Effector memory CD4-positive, alpha-beta T cell (primary cell): Measurements from ENCODE around the gene CDC20B.

Experiments
- DNase-seq, 3 donors: peaks; one replicate each; pipeline ENCODE4 v3.0.0-alpha.2; 2020
- H3K27ac ChIP-seq: 2 replicates; pipeline ENCODE4 v1.7.0; 2013; ENCODE audit warnings: mild to moderate bottlenecking, low read length, moderate library complexity; ENCODE audit not compliant: insufficient read depth, poor library complexity, severe bottlenecking
- H3K27me3 ChIP-seq: replicated peaks from 2 replicates; pipeline ENCODE4 v1.7.0; 2013; ENCODE audit warnings: mild to moderate bottlenecking, low read length; ENCODE audit not compliant: insufficient read depth, control insufficient read depth, poor library complexity, severe bottlenecking
- H3K36me3 ChIP-seq: 2 replicates; pipeline ENCODE4 v1.7.0; 2013; ENCODE audit warnings: mild to moderate bottlenecking, low read length, moderate library complexity; ENCODE audit not compliant: control insufficient read depth, insufficient read depth
- H3K4me1 ChIP-seq: 2 replicates; pipeline ENCODE4 v1.7.0; 2013; ENCODE audit warnings: low read length, mild to moderate bottlenecking; ENCODE audit not compliant: control insufficient read depth, insufficient read depth, poor library complexity, severe bottlenecking
- H3K4me3 ChIP-seq: 2 replicates; pipeline ENCODE4 v1.7.0; 2013; ENCODE audit warnings: low read length, low read depth, mild to moderate bottlenecking; ENCODE audit not compliant: insufficient read depth, poor library complexity, severe bottlenecking
- H3K9me3 ChIP-seq: 2 replicates; pipeline ENCODE4 v1.7.0; 2013; ENCODE audit warnings: mild to moderate bottlenecking, low read length, moderate library complexity; ENCODE audit not compliant: control insufficient read depth

CDC20B gene

DNA sequence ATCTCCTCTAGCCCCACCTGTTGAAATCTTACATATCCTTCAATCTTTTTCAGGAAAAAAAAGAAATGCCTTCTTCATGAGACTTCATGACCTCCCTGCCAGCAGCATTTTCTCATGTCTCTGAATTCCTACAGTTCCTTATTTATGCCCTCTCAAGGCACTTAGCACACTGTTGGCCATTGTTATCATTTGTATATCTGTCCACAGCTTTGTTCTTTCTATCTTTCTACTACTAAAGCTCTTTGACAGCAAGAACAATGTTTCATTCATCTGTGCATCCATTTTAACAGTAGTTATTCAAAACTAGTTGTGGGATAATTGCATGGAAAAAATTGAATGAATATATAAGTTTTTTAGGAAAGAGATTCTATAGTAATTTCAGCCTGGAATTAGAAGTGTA, 91.4 kb downstream of the CDC20B start:
- H3K4me3 ChIP-seq = no peak overlapping the region
- no peak overlapping the region for H3K27ac ChIP-seq

DNA sequence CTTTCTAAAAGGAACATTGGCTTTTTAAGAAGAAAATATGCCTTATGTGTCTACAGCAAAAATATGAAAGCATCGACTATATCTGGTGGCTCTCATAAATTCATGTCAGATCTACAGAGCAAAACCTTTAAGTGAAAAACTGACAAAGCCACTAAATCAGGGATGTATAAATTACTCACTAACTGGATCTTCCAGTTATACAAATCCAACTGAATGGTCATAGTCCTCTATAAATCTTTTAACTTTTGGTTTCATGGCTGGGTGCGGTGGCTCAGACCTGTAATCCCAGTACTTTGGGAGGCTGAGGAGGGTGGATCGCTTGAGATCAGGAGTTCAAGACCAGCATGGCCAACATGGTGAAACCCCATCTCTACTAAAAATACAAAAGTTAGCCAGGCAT, 99.8 kb downstream of the CDC20B start:
- no peak overlapping the region for H3K27ac ChIP-seq
- H3K4me3 ChIP-seq = no peak overlapping the region

More for the DNA sequence above, 91.4 kb downstream of the CDC20B start:
- H3K4me1 ChIP-seq = no peaks in the 10 kb centered on the region
- no peaks in the 10 kb centered on the region for H3K9me3 ChIP-seq
- no peaks in the 10 kb centered on the region for H3K36me3 ChIP-seq
- no peak for DNase-seq
- H3K27me3 ChIP-seq = no peaks in the 10 kb centered on the region

DNA sequence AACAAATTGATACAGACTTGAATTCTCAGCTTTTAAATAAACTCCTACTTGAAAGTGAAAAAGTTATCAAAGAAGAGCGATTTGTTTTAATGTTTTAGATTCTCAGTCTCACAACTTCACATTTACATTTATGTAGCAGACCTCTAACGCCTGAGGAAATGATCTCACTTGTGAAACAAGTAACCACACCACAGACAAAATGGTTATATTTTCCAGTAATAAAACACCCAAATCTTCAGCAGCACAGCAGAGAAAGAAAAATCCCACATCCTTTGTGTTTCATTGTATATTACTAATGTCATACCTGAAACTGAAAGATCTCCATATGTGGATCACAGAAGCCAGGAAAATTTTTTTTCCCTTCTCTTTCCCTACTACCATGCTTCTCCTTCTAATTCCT, 100.3 kb downstream of the CDC20B start:
- DNase-seq = no peak
- peak overlapping the region; percentile 42 for H3K27ac ChIP-seq

More for the DNA sequence above, 99.8 kb downstream of the CDC20B start:
- H3K27me3 ChIP-seq = no peaks in the 10 kb centered on the region
- H3K9me3 ChIP-seq = no peaks in the 10 kb centered on the region
- H3K4me1 ChIP-seq = peaks cover 16% of the 10 kb centered on the region
- H3K36me3 ChIP-seq = no peaks in the 10 kb centered on the region
- no peak for DNase-seq

DNA sequence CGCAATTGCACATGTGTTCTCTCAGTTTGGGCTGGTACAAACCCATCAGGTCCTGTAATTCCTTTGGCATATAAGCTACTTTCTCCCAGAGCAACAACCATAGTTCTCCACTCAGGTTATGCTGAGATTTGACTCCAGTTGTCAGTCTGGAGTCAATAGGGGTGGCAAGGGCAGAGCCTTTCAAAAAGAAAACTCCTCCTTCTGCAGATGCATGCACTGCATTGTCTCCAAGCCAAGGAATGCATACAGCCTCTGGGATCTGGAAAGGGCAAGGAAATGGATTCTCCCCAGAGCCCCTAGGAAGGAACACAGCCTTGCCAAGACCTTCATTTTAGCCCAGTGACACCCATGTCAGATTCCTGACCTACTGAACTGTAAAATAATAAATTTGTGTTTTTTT, 101.6 kb downstream of the CDC20B start:
- no peak for DNase-seq
- peaks cover 16% of the 10 kb centered on the region for H3K4me1 ChIP-seq
- no peaks in the 10 kb centered on the region for H3K36me3 ChIP-seq
- no peaks in the 10 kb centered on the region for H3K9me3 ChIP-seq
- H3K27ac ChIP-seq = no peak overlapping the region
- no peak overlapping the region for H3K4me3 ChIP-seq
- no peaks in the 10 kb centered on the region for H3K27me3 ChIP-seq

More for the DNA sequence above, 100.3 kb downstream of the CDC20B start:
- no peak overlapping the region for H3K4me3 ChIP-seq
- H3K9me3 ChIP-seq = no peaks in the 10 kb centered on the region
- H3K27me3 ChIP-seq = no peaks in the 10 kb centered on the region
- no peaks in the 10 kb centered on the region for H3K36me3 ChIP-seq
- H3K4me1 ChIP-seq = peaks cover 16% of the 10 kb centered on the region

DNA sequence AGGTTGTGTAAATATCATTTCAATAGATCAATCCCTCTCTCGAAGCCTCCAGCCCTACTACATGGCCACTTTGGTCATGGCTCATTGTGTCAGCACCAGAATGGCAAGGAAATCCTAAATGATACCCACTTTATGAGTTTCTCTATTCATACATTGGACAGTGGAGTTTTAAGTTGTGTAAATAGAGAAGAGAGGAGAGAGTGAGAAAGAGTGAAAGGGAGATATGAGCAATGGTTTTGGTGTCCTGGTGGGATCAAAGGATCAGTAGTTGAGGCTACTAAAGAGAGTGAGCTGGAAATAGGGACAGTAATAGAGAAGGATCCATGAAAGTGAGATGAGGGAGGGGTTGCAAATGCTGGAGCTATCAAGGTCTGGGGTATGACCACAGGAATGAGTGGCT, 102.0 kb downstream of the CDC20B start:
- H3K4me3 ChIP-seq = no peak overlapping the region
- H3K27ac ChIP-seq = no peak overlapping the region
- peaks cover 16% of the 10 kb centered on the region for H3K4me1 ChIP-seq
- no peak for DNase-seq
- H3K9me3 ChIP-seq = no peaks in the 10 kb centered on the region
- H3K36me3 ChIP-seq = no peaks in the 10 kb centered on the region
- H3K27me3 ChIP-seq = no peaks in the 10 kb centered on the region

DNA sequence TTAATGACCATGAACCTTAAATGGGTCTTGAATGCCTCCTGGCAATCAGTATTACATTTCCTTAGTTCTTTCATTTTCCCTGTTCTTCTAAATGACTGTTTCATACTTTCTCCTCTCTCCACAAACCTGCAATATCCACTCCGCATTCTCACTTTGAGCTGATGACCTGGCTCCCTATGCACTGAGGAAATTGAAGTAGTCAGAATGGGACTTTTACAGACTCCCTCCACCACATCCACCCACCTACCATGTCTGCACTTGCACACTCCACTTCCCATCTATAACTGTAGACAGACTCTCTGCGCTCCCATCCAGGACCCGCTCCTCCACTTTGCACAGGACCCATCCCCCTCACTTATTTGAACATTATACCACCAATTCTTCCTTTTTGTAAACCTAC, 106.7 kb downstream of the CDC20B start:
- Histone ChIP-seq H3K4me3 (no peak overlapping the region), H3K27me3 (no peaks in the 10 kb centered on the region)

DNA sequence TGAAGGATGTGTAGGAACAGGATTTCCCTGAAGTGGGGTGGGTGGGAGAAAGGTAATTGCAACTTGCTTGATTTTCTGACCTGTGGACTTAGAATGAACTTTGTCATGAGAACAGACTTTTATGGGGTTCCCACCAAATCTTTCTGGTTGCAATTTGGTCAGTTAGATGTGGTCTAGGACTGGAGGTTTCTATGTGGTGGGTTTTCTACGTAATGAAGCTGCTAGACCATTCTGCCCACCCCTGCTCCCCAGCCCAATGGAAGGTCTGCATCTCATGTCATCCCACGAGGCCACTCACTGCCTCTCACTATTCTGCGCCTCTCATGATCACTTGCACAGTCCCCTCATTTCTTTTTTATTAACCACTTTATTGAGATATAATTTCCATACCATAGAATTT, 108.5 kb downstream of the CDC20B start:
- peaks cover 22% of the 10 kb centered on the region for H3K4me1 ChIP-seq
- DNase-seq = no peak
- no peaks in the 10 kb centered on the region for H3K27me3 ChIP-seq
- H3K9me3 ChIP-seq = no peaks in the 10 kb centered on the region
- H3K36me3 ChIP-seq = no peaks in the 10 kb centered on the region
- H3K27ac ChIP-seq = no peak overlapping the region
- no peak overlapping the region for H3K4me3 ChIP-seq

More for the DNA sequence above, 106.7 kb downstream of the CDC20B start:
- no peaks in the 10 kb centered on the region for H3K9me3 ChIP-seq
- H3K4me1 ChIP-seq = peaks cover 15% of the 10 kb centered on the region
- no peak overlapping the region for H3K27ac ChIP-seq
- no peaks in the 10 kb centered on the region for H3K36me3 ChIP-seq
- DNase-seq = no peak

DNA sequence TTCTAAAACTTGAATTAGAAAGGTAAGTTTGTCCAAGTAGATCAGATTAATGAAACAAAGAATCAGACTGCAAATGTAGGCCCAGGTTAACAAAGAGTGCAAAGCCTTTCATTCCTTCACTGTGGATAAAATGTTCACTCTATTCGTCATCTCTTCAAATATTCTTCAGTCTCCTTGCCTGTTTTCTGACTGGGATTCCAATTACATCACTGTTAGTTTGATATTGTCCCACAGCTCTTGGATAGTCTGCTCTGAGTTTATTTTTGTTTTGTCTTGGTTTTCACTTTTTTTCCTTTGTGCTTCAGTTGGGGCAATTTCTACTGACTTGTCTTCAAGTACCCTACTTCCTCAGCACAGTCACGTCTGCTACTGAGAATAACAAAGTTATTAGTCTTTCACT, 109.1 kb downstream of the CDC20B start:
- Histone ChIP-seq H3K27me3 (no peaks in the 10 kb centered on the region), H3K36me3 (no peaks in the 10 kb centered on the region), H3K4me1 (peaks cover 22% of the 10 kb centered on the region), H3K27ac (no peak overlapping the region), H3K9me3 (no peaks in the 10 kb centered on the region), H3K4me3 (no peak overlapping the region)
- DNase-seq = no peak

DNA sequence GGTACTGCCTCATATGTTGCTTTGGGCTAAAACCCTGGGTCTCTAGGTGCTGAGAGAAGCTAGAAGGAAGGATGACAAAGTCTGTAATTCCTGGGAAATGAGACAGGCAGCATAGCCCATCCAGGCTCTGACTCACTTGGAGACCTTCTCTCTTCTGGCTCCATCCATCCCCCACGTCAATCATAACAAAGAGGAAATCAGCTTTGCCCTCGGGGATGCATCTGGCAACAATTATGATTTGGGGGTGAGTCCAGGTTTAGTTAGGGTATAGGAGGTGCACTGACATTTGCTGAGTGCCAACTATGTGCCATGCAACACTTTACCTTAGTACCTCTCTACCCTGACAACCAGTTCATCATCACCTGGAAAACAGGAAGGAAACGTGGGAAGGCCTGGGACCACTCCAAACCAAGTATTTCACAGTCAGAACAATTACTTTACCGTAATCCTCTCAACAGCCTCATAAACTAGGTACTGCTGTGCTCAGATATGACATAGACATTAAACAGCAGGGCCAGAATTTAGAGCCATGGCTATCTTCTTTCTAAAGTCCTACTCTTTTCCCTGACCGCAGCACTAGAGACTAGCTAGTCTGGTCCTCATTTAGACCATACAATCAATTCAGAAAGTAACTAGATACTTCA, 109.6 kb downstream of the CDC20B start:
- Histone ChIP-seq H3K9me3 (no peaks in the 10 kb centered on the region), H3K4me1 (peaks cover 22% of the 10 kb centered on the region), H3K27ac (no peak overlapping the region), H3K27me3 (no peaks in the 10 kb centered on the region), H3K36me3 (no peaks in the 10 kb centered on the region), H3K4me3 (no peak overlapping the region)
- DNase-seq = no peak
